ELF-1 (cell line): ENCODE measurements around the gene TTYH2.
A peak's percentile ranks its signal among the peaks of the same experiment; 100 is the strongest.
"Not testable (repeated sequence)": the region's sequence is repeated elsewhere in the genome, so short reads cannot be mapped to it uniquely, and the experiment has no call there.

Experiments used
- DNase-seq: peaks from one replicate; pipeline ENCODE4 v3.0.0-alpha.2; 2016; ENCODE audit warnings: low read depth, low spot score

The TTYH2 gene, protein sequence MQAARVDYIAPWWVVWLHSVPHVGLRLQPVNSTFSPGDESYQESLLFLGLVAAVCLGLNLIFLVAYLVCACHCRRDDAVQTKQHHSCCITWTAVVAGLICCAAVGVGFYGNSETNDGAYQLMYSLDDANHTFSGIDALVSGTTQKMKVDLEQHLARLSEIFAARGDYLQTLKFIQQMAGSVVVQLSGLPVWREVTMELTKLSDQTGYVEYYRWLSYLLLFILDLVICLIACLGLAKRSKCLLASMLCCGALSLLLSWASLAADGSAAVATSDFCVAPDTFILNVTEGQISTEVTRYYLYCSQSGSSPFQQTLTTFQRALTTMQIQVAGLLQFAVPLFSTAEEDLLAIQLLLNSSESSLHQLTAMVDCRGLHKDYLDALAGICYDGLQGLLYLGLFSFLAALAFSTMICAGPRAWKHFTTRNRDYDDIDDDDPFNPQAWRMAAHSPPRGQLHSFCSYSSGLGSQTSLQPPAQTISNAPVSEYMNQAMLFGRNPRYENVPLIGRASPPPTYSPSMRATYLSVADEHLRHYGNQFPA

GRCh38 chr17:74212913-74213791 is at the start of gene TTYH2:
Gene TTYH2 (plus strand): TSS chr17:74213571. CDS start chr17:74213588, 17 bp downstream.
- DNase-seq: peak; percentile 75

GRCh38 chr17:74163836-74164235 is 49.5 kb upstream of the TTYH2 start:
- DNase-seq: no peak

- no peak for DNase-seq
Measured at GRCh38 chr17:74164446-74165045, 48.8 kb upstream of the TTYH2 start.

- no peak for DNase-seq
Measured at GRCh38 chr17:74165797-74166365, 47.5 kb upstream of the TTYH2 start.

- no peak for DNase-seq
Measured at GRCh38 chr17:74170924-74171323, 42.4 kb upstream of the TTYH2 start.

DNA sequence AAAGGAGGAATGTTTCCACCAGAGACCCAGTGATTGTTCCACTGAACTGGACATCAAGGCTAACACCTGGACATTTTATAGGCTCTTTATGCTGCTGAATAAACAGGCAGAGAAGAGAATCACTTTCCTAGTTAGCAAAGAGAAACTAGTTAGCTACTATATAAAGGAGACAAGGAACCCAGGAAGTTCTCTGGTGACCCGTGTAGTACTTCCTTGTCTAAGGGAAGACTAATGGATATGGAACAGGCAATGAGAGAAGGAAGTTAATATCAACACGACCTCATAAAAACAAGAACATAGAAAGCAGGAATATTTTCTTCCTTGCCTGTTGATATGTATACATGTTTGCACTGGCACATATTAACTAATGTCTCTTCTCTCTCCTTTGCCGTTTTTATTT is 40.7 kb upstream of the TTYH2 start:
- DNase-seq: no peak

DNA sequence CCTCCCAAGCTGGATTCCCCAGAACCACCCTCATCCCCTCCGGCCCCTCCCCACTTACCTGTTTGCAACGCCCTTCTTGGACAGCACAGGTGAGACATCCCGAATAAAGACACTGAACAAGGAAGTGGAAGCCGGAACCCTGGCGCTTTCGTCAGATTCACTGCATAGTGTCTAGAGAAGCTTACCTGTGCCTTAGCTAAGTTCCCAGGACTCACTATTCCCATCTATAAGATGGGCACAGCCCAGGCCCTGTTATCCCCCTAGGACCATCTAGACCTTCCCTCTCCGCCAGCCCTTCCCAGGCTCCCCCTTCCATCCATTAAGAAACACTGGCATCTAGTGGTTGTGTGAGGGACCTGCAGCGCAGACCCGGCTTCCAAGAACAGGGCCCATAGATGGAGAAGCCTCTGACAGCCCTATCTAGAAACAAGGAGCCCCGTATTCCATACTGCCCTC is 36.8 kb upstream of the TTYH2 start:
- DNase-seq: peak; percentile 83

- DNase-seq: no peak
Measured at GRCh38 chr17:74177018-74177450, 36.3 kb upstream of the TTYH2 start.

DNA sequence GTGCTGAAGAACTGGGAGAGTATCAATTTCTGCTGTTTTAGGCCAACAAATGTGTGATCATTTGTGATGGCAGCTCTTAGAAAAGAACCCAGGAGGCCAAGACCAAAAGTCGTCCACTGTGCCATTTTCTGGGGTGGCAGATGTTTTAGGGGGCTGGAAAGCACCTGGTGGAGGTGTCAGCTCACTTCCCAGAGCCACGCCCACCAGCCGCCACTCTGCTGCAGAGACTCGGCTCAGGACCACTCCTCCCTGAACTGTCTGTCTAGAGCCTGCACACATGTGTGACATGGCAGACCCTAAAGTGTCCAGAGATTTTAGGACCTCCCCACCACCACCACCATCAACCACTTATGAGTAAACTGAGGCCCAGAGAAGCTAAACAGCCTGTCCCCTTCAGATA is 33.8 kb upstream of the TTYH2 start:
- DNase-seq: no peak

DNA sequence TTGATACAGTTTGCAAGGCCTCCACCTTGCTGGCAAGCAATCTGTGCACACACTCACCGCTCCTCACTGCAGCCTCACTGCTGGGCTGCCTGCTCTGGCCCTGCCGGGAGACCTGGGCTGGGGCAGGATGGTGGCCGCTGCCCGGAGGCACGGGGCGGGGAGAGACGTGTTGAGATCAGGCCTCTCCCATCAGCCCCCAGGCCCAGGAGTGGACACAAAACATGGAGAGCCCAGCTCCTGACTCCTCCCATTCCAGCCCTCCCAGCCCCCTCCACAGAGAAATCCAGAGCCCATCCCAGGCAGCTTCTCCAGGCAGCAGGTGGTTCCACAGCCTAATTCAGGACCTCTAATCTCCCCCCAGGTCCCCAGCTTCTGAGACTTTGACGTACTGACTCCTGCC is 33.0 kb upstream of the TTYH2 start:
- peak; percentile 90 for DNase-seq

DNA sequence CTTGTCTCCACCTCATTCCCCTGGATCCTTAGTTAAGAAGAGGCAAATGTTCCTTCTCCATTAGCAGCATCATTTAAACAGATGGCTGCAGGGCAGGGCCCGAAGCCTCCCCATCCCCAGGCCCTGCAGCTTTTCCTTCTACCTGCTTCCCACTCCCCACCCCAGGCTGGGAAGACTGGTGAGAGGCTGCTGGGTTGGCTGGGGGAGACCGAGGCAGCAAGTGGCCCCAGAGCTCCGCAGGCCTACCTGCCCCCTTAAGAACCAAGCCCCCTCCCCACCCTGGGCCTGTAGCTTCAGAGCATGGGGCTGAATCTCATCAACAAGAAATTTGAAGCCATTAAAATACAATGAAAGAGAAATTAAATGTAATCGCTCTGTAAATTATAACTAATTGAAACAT is 32.0 kb upstream of the TTYH2 start:
- no peak for DNase-seq

- DNase-seq: no peak
Measured at GRCh38 chr17:74182041-74182723, 31.2 kb upstream of the TTYH2 start.

DNA sequence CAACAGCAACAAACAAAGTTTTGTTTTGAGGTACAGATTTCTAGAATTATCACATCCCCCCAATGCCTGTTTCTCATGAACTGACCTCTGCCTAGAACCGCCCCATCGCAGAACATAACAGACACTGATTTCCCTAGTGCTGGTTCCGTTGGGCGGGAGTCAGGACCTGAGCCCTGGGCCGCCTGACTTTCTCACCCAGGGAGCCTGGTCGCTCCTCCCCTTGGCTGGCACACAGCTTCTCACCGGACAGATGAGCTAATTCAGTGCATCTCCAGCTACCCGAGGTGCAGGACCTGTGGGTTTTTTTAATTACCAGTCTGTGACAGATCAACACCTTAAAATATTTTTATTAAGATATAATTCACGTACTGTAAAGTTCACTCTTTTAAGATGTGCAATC is 30.0 kb upstream of the TTYH2 start:
- DNase-seq: no peak

DNA sequence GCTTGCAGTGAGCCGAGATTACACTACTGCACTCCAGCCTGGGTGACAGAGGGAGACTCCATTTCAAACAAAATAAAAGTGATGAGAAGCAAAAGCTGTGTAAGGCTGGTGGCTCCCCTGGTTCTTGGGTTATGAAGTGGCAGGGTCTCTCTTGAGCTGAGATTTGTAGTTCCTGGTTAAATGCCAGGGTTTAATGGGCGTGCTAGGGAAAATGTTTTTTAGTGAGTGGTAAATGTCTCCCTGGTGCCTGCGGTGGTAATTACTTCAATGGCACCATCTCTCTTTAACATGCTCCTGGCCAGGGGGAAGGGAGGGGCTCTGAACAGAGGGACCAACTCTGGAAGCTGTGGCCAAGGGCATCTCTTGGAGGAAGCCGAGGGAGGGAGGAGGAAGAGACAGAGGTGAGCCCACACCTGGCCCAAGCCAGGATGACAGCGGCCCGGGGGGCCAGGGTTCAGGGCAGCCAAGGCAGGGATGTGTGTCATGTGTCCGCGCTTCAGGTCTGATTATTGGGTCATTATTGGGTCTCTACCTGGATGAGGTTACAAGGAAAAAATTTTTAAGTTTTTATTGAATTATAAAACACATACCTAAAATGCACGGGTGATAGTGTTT is 27.7 kb upstream of the TTYH2 start:
- DNase-seq: no peak

- DNase-seq: no peak
Measured at GRCh38 chr17:74186498-74186897, 26.9 kb upstream of the TTYH2 start.

DNA sequence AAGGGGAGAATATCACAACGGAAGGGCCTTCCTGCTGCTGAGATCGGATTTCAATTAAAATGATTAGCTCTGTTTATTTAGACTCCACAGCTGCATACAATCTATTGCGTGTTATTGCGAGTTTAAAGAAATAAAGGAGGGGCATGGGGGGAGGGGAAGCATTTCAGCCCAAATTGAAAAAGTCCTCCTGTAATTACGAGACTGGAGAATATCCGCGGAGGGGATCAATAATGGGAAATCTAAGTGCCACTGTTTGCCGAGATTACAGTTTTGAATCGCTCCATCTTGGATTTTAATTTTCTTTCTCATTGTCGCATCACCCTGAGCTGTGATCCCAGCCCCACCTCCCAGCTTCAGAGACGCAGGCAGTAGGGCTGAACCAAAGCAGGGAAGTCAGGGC is 25.6 kb upstream of the TTYH2 start:
- no peak for DNase-seq

GRCh38 chr17:74188687-74189086 is 24.7 kb upstream of the TTYH2 start:
- DNase-seq: not testable (repeated sequence)

DNA sequence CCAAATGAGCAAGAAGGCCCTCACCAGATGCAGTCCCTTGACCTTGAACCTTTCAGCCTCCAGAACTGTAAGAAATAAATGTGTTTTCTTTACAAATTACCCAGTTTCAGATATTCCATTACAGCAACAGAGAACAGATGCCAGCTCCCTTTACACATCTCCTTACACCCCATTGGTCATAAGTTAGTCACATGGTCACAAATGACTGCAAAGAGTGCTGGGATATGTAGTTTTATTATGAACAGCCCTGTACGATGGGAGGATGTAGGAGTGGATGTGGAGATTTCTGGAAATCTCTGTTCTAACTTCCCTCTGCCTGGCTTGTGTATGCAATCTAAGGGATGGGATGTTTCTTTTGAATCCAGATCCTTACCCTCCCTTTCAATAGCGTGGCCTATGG is 23.2 kb upstream of the TTYH2 start:
- no peak for DNase-seq

DNA sequence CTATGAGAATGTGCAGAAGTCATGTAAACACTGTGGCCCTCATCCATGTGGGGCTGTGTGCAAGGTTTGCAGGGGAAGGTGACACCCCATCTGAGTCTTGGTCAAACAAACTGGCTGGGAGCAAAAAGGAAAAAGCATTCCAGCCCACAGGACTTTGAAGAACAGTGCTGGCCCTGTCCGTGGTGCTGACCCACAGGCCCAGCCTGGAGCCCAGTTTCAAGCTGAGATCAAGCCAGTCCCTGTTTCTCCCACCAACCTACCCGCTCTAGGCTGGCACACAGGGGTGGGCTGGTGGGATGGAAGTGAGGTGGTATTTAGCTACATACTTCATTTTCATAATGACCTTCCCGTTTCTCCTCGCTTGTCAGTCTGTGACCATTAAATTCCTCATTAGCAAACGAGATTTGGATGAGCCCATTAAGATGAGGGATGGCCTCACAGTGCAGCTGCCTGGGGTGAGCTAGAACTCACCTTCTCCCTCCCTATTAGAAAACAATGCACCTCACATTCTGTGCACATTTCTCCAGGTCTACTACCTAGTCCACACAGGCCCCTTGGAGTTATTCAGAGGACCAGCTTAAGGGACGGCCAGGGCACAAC is 22.5 kb upstream of the TTYH2 start:
- peak; percentile 56 for DNase-seq
